Smooth muscle cell (in vitro differentiated cells): Measurements from ENCODE around the gene ZNF124. TPM values are rescaled to one million over a fixed set of nuclear protein-coding genes. Genes with fewer than 3 reads are reported as not detected.

Experiments
- DNase-seq: peaks from one replicate; lab custom pipeline; 2025; ENCODE audit not compliant: unreplicated experiment; lab: John Stamatoyannopoulos, UW
- H2AFZ ChIP-seq: fragments of 200-600 bp; sonication (generic); 2 replicates; pipeline ENCODE4 v1.6.0; 2016; ENCODE audit warnings: antibody characterized with exemption, low read depth, mild to moderate bottlenecking
- H3F3A ChIP-seq: fragments of 200-600 bp; sonication (generic); 2 replicates; pipeline ENCODE4 v1.6.0; 2017; ENCODE audit warnings: antibody characterized with exemption, low read depth
- H3K27ac ChIP-seq: fragments of 200-600 bp; sonication (generic); 2 replicates; pipeline ENCODE4 v1.5.1; 2016; ENCODE audit warnings: low read depth, mild to moderate bottlenecking
- H3K27me3 ChIP-seq: fragments of 200-600 bp; sonication (generic); 2 replicates; pipeline ENCODE4 v1.6.1; 2016; ENCODE audit warnings: low read depth, mild to moderate bottlenecking
- H3K36me3 ChIP-seq: fragments of 200-600 bp; sonication (generic); 2 replicates; pipeline ENCODE4 v1.5.1; 2016; ENCODE audit warnings: low read depth
- H3K4me1 ChIP-seq: fragments of 200-600 bp; sonication (generic); 2 replicates; pipeline ENCODE4 v1.5.1; 2016; ENCODE audit warnings: low read depth
- H3K4me2 ChIP-seq: fragments of 200-600 bp; sonication (generic); 2 replicates; pipeline ENCODE4 v1.6.0; 2016; ENCODE audit warnings: mild to moderate bottlenecking
- H3K4me3 ChIP-seq: fragments of 200-600 bp; sonication (generic); 2 replicates; pipeline ENCODE4 v1.5.1; 2016; ENCODE audit warnings: mild to moderate bottlenecking
- H3K79me2 ChIP-seq: fragments of 200-600 bp; sonication (generic); 2 replicates; pipeline ENCODE4 v1.6.0; 2016; ENCODE audit warnings: low read depth, mild to moderate bottlenecking
- H3K9ac ChIP-seq: fragments of 200-600 bp; sonication (generic); 2 replicates; pipeline ENCODE4 v1.6.0; 2016; ENCODE audit warnings: low read depth
- H3K9me3 ChIP-seq: fragments of 200-600 bp; sonication (generic); replicated peaks from 2 replicates; pipeline ENCODE4 v1.5.1; 2016; ENCODE audit warnings: low read depth
- H4K20me1 ChIP-seq: fragments of 200-600 bp; sonication (generic); 2 replicates; pipeline ENCODE4 v1.6.0; 2016; ENCODE audit warnings: low read depth
- CTCF ChIP-seq: fragments of 200-600 bp; sonication (generic); IDR thresholded peaks from 2 replicates; pipeline ENCODE4 v1.5.1; 2017; ENCODE audit warnings: borderline replicate concordance, mild to moderate bottlenecking, antibody characterized with exemption; ENCODE audit not compliant: insufficient read depth, poor library complexity, severe bottlenecking
- whole genome bisulfite sequencing: methylation state at CpG from one replicate; pipeline ENCODE4 v1.1.7; 2016; ENCODE audit warnings: low lambda C conversion rate; 5-methylcytosine and 5-hydroxymethylcytosine counted together
- polyA plus RNA-seq: library from polyadenylated mRNA; unstranded; fragments of >200 nt; fragmentation: Nextera tagmentation; extraction: Ambion mirVana; gene quantifications from 2 replicates; pipeline ENCODE4 v1.2.1, GENCODE V29; 2016
- total RNA-seq: library from RNA; depleted of rRNA; stranded (reverse); fragments of >200 nt; gene quantifications from 2 replicates; pipeline ENCODE4 v1.2.3, GENCODE V29; 2014

The ZNF124 gene
- total and polyA plus RNA-seq, 2 experiments from 2014 or later = 4.2 to 47.2 TPM

GRCh38 chr1:247184254-247184653 is 12.4 kb upstream of the ZNF124 start:
- no peak overlapping the region for H3K4me2 ChIP-seq
- no peak overlapping the region for H3K27ac ChIP-seq
- H2AFZ ChIP-seq = no peak overlapping the region
- H3K4me3 ChIP-seq = no peak overlapping the region
- H3K36me3 ChIP-seq = peaks cover under 1% of the 10 kb centered on the region
- peaks cover 6% of the 10 kb centered on the region for H3K9me3 ChIP-seq
- DNase-seq = no peak
- no peaks in the 10 kb centered on the region for H3K4me1 ChIP-seq
- no peaks in the 10 kb centered on the region for H3F3A ChIP-seq
- no peaks in the 10 kb centered on the region for H3K27me3 ChIP-seq
- no peak overlapping the region for H3K9ac ChIP-seq
- no peaks in the 10 kb centered on the region for H3K79me2 ChIP-seq
- WGBS = 95% methylated on average over 4 of the region's 4 CpGs
- H4K20me1 ChIP-seq = no peaks in the 10 kb centered on the region
- TF ChIP-seq CTCF = no peak

GRCh38 chr1:247182994-247183393 is 11.2 kb upstream of the ZNF124 start:
- Histone ChIP-seq H2AFZ (no peak overlapping the region), H3K79me2 (no peaks in the 10 kb centered on the region), H3F3A (no peaks in the 10 kb centered on the region), H3K4me2 (no peak overlapping the region), H3K27me3 (no peaks in the 10 kb centered on the region), H3K4me3 (no peak overlapping the region), H4K20me1 (no peaks in the 10 kb centered on the region), H3K9ac (no peak overlapping the region), H3K4me1 (no peaks in the 10 kb centered on the region), H3K9me3 (peaks cover 5% of the 10 kb centered on the region), H3K27ac (no peak overlapping the region), H3K36me3 (no peaks in the 10 kb centered on the region)
- no peak for DNase-seq
- WGBS = 99% methylated on average over 7 of the region's 7 CpGs
- TF ChIP-seq CTCF = no peak

GRCh38 chr1:247180581-247180980 is 8.8 kb upstream of the ZNF124 start:
- WGBS = 96% methylated on average over 5 of the region's 5 CpGs
- no peaks in the 10 kb centered on the region for H3F3A ChIP-seq
- H3K4me2 ChIP-seq = no peak overlapping the region
- H3K9ac ChIP-seq = no peak overlapping the region
- H3K27ac ChIP-seq = no peak overlapping the region
- no peaks in the 10 kb centered on the region for H3K27me3 ChIP-seq
- no peaks in the 10 kb centered on the region for H3K9me3 ChIP-seq
- no peak for DNase-seq
- no peaks in the 10 kb centered on the region for H3K79me2 ChIP-seq
- H3K4me3 ChIP-seq = no peak overlapping the region
- no peaks in the 10 kb centered on the region for H3K36me3 ChIP-seq
- no peak overlapping the region for H2AFZ ChIP-seq
- no peaks in the 10 kb centered on the region for H4K20me1 ChIP-seq
- H3K4me1 ChIP-seq = no peaks in the 10 kb centered on the region
- TF ChIP-seq CTCF = no peak

GRCh38 chr1:247177755-247178154 is 5.9 kb upstream of the ZNF124 start:
- H3K79me2 ChIP-seq = no peaks in the 10 kb centered on the region
- TF ChIP-seq CTCF = no peak
- H2AFZ ChIP-seq = no peak overlapping the region
- no peaks in the 10 kb centered on the region for H3K9me3 ChIP-seq
- H3K4me1 ChIP-seq = no peaks in the 10 kb centered on the region
- H4K20me1 ChIP-seq = no peaks in the 10 kb centered on the region
- no peak for DNase-seq
- no peak overlapping the region for H3K9ac ChIP-seq
- no peak overlapping the region for H3K27ac ChIP-seq
- H3K4me3 ChIP-seq = no peak overlapping the region
- H3K36me3 ChIP-seq = no peaks in the 10 kb centered on the region
- no peaks in the 10 kb centered on the region for H3K27me3 ChIP-seq
- H3K4me2 ChIP-seq = no peak overlapping the region
- no peaks in the 10 kb centered on the region for H3F3A ChIP-seq
